NCI-H187 treated with DMSO at 0.1 percent for 48 hours (cell line): ENCODE results near the gene GARIN1A.
"Not testable (repeated sequence)": the region's sequence is repeated elsewhere in the genome, so short reads cannot be mapped to it uniquely, and the experiment has no call there.

Experiments used
- DNase-seq: peaks from one replicate; lab custom pipeline; 2025; lab: John Stamatoyannopoulos, UW

GARIN1A gene

DNA sequence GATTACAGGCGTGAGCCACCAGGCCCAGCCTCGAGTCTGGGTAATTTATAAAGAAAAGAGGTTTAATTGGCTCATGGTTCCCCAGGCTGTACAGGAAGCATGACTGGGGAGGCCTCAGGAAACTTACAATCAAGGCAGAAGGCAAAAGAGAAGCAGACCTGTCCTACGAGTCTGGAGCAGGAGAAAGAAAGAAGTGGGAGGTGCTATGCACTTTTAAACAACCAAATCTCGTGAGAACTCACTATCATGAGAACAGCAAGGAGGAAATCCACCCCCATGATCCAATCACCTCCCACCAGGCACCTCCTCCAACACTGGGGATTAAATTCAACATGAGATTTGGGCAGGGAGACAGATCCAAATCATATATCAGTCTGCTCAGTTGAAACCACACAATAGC is 11.6 kb downstream of the GARIN1A start:
- not testable (repeated sequence) for DNase-seq

DNA sequence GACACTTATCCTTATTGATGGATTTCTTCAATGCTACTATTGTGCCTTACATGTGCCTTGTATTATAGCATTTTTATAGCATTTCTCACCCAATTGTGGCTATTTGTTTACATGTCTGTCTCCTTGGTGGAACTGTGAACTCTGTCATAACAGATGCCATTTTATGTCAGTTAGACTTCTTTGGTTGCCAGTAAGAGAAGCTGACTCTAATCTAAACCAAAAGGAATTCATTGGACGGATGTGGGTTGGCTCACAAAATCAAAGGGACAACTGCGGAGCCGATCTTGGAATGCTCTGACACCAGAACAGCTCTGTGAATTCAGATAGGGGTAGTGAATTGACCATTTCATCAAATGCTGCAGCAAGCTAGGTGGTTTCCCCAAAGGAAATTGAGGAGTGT is 15.0 kb downstream of the GARIN1A start:
- DNase-seq, result no peak

DNA sequence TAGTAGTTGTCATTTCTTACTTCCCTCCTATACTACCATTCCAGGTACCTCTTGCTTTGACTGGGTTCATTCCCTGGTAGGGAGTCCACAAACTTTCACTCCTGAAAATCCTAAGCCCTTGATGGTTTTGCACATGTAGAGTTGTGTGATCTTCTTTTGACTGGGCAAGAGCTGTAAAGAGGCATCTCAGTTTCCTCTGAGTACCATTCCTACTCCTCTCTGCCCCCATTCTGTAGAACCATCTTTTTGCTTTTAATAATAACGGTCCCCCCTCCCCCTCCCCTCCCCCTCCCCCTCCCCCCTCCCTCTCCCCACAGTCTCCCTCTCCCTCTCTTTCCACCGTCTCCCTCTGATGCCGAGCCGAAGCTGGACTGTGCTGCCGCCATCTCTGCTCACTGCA is 16.4 kb downstream of the GARIN1A start:
- DNase-seq, result no peak

DNA sequence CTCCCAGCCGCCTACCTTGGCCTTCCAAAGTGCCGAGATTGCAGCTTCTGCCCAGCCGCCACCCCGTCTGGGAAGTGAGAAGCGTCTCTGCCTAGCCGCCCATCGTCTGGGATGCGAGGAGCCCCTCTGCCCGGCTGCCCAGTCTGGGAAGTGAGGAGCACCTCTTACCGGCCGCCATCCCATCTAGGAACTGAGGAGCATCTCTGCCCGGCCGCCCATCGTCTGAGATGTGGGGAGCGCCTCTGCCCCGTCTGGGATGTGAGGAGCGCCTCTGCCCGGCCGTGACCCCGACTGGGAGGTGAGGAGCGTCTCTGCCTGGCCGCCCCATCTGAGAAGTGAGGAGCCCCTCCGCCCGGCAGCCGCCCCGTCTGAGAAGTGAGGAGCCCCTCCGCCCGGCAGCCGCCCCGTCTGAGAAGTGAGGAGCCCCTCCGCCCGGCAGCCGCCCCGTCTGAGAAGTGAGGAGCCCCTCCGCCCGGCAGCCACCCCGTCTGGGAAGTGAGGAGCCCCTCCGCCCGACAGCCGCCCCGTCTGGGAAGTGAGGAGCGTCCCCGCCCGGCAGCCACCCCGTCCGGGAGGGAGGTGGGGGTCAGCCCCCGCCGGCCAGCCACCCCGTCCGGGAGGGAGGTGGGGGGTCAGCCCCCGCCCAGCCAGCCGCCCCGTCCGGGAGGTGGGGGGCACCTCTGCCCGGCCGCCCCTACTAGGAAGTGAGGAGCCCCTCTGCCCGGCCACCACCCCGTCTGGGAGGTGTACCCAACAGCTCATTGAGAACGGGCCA is 17.3 kb downstream of the GARIN1A start:
- not testable (repeated sequence) for DNase-seq

DNA sequence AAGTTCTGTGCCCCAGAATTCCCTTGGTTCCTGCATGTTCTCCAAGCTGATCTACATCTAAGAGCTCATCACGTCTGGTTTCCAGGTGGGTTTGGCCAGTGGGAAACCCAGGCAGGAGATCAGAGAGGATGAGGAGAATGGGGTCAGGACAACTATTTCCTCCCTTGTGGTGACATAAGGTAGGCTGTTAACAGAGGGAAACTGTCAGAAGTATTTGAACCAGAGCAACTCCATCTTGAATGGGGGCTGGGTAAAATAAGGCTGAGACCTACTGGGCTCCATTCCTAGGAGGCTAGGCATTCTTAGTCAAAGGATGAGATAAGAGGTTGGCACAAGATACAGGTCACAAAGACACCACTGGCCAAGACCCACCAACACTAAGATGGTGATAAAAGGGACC is 19.1 kb downstream of the GARIN1A start:
- DNase-seq, result no peak

DNA sequence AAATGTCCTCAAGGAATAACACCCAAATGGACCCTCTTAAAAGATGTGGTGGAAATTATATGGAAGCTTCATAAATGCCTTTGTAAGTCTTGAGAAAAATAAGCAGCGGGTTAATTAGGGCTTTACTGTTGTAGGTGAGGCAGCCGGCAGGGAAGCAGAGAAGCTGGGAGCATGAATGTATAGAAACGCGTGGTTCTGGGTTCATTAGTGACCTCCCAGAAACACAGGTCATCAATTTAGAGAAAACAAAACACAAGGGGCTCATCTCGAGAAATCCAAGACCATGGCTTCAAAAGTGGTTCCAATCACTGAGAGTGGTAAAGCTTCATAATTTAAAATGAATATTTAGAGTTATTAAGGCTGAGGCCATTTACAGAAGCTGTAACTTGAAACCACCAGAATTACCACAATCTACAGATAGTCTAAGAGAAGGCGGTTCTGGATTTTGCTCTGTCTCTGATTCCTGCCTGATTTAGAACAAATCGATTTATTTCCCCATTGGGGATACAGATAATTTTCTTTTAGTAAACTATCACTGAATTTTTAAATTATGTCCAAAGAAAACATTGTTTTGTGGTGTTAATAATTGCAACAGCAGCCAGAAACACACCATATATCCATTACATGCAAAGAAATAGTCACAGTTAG is 20.7 kb downstream of the GARIN1A start:
- DNase-seq, result no peak

DNA sequence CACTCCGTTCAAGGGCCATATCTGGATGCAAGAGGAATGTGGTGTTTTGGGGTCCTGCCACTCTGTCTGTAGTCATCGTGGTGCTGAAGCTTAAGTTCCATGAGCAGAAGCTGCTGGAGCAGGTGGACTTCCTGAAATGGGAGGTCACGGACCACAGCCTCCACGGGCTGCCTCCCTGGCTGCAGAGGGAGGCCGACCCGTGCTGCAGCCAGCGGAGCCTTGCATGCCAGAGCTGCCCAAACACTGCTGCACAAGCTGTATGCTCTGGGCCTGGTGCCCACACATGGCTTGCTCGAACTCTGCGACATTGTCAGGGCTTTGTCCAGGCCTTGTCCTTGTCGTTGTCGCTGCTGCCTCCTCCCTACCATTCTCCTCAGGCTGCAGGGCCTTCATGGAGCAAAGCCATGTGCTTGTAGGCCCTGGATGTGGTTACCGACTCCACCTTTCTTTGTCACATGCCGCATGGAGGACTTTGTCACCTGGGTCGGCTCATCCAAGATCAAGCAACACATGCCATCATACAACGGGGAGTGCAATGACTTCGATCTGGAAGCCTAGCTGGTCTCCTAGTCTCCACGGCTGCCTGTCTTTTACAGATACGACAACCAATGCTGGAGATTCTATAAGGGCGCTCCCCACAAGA is 21.4 kb downstream of the GARIN1A start:
- no peak for DNase-seq

DNA sequence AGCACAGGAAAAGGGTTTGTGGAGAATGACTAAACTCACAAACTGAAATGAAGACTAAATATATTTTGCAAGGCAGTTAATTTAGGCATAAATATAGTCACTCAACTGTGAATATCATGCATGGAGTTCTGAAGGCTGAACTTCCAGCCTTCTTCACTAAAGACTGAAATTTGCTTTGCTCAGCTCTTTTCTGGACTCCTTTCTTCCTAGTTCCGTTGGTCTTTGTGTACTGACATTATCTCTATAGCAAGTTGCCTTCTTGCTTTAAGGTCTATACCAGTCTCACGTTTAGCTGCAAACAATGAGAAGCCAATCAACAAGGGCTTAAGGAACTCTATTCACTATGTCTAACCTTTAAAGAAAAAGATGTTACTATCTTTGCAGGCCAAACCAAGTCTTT is 22.6 kb downstream of the GARIN1A start:
- no peak for DNase-seq

DNA sequence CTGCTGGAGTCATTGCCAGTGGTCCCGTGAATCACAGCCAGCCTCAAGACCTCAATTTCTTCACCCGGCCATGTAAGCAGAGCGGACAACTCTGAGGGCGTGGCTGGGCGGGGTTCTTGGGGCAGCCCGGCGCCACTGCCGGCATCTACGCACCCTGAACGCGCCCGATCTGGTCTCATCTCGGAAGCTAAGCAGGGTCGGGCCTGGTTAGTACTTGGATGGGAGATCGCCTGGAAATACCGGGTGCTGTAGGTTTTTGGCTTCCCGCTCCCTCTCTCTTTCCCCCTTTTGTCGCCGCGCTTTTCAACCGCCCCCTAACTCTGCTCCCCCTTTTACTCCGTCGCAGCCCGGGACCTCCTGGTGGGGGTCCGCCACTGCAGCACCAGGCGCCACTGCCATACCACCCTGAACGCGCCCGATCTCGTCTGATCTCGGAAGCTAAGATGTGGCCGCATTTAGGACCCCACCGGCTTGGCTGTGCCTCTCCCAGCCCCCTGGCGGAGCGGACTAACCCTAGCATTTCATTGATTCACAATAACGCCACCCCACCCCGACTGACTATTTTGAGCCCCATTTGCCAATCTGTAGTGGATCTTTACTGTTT is 25.3 kb downstream of the GARIN1A start:
- DNase-seq, result no peak

DNA sequence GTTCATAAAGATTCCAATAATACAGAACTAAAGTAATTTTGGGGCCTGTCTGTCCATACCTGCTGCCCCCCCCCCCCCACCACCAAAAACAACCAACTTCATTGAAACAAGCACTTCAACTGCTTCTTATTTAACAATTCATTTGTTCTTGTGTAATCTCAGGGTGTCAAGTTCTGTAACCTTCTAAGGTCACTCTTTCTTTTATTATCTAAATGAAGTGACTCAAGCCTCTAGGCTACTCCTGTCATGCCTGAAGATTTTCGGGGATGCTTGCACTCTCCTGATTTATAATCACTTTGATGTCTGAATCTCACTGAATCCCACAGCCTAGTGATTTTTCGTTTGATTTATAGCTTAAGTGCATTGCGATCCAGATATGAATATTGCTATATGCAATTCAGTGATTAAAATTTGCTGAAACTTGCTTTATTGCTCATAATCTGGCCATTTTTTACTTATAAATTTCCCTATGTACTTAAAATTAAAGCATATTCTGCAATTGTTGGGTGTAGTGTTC is 27.2 kb downstream of the GARIN1A start:
- no peak for DNase-seq

DNA sequence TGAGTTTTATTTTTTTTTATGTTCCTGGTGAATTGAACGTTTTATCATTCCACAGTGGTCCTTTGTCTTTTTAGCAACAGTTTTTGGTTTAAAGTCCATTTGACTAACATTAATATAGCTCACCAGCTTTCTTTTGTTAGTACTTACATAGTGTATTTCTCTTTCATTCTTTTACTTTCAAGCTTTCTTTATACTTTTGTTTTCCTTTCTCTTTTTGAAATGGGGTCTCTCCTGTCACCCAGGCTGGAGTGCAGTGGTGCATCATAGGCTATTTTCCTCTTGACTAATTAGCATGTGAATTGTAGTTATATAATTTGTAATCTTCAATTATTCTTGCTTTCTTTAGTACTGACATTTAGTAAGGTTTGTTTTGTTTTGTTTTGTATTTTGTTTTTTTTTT is 27.8 kb downstream of the GARIN1A start:
- no peak for DNase-seq

DNA sequence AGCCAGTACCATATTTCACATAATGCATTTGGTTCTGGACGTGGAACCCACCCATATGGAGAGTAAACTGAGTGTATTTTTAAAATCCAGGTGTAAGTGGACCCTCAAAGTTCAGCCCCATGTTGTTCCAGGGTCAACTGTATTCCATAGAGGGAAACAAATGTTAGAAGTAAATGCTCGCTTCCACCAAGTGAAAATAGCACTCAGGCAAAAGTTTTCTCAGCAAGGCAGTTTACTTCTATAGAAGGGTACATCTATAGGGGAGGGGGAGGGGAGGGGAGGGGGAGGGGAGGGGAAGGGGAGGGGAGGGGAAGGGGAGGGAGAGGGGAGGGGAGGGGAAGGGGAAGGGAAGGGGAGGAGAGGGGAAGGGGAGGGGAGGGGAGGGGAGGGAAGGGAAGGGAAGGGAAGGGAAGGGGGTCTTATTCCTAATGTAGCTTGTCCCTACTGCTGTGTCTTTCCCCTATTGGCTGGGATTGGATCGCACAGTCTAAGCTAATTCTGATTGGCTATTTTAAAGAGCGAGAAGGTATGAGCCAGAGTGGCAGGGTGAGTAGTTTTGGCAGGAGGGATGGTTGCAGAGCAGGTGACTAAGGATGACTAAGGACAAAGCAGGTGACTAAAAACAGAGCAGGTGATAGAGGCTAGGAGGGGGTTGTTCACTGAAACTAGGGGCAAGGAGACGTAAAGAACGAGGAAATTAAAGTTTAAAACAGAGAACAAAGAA is 29.1 kb downstream of the GARIN1A start:
- DNase-seq, result no peak

DNA sequence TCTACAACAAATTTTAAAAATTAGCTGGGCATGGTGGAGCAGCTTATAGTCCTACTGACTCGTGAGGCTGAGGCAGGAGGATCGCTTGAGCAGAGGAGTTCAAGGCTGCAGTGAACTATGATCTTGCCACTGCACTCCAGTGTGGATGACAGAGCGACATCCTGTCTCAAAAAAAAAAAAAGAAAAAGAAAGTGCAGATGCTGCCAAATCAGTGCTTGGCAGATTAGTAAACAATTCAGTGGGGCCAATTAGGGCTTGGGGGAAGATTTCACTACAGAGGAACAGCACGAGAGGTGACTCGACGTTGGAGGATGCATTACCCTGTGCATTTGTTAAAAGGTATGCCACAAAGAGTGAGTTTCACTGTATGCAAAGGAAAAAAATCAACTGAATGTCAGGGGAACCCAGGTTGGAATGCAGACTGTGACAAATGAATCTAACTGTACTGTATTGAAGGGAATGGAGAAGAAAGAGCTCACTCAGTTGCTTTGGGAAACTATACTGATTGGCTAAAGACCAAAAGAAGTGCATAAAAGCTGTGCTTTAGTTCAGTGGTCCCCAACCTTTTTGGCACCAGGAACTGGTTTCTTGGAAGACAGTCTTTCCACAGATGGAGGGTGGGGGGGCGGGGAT is 31.6 kb downstream of the GARIN1A start:
- no peak for DNase-seq

DNA sequence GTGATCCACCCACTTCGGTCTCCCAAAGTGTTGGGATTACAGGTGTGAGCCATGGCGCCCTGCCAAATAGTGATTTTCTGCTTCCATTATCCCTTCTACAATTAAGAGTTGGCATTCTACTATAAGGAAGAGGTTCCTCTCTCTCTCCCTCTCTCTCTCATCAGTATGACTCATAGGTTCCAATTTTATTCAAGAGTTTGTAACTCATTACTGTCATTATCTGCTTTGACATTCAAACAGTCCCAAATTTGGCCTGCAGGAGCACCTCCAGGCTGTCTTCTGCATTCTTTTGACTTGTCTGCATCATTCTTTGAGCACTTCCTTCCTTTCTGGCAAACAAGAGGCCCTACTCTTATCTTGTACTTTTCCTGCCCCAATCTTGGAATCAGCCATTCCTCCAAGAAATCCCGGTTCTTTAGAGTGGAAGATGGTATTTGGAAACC is 33.8 kb downstream of the GARIN1A start:
- DNase-seq, result no peak

DNA sequence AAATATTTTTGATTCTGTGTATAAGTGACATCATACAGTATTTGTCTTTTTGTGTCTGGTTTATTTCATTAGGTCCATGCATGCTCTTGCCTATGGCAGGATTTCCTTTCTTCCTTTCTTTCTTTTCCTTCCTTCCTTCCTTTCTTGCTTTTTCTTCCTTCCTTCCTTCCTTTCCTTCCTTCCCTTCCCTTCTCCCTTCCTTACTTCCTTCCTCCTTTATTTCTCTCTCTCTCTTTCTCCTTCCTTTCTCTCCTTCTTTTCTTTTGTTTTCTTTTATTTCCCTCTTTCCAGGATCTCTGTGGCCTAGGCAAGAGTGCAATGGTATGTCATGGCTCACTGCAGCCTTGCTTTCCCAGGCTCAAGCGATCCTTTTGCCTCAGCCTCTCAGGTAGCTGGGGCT is 35.7 kb downstream of the GARIN1A start:
- DNase-seq, result no peak

DNA sequence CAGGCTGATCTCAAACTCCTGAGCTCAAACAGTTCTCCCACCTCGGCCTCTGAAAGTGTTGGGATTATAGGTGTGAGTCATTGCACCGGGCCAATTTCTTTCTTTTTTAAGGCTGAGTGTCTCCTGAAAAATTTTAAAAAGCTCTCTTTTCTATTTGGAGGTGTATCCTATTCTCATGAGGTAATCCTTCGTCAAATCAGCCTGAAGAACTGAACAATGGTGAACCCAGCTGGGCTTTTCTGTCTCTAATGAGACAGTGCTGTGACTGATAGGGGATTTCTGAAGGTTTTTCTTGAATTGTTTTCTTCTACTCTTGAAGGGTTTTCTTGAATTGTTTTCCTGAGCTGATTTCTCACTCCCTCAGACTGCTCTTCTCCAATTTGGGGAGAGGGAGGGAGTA is 36.1 kb downstream of the GARIN1A start:
- no peak for DNase-seq

DNA sequence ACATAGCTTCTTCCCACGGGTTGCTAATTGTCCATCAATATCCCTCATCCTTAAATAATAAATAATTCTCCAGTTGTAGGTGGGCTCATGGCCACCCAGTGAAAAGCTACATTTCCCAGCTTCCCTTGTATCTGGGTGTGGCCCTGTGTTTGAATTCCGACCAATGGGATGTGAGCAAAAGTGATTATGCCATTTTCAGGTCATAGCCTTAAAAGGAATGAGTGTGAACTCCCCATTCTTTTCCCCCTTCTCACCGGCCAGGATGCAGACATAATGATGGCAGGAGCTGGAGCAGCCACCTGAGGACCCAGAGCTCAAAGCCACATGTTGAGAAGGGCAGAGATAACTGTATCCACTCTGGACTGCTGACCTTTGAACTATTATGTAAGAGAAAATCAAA is 36.7 kb downstream of the GARIN1A start:
- DNase-seq, result no peak

DNA sequence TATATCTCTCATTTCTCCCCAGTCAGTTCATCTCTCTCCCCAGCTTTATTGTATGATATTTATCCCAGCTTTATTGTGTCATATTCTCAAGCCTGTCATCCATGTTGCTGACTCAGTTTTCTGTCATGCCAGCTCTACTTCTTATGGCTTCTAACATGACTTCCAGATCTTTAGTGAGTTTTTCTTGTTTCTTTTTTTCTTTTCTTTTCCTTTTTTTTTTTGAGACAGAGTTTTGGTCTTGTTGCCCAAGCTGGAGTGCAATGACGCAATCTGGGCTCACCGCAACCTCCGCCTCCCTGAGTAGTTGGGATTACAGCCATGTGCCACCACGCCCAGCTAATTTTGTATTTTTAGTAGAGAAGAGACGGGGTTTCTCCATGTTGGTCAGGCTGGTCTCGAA is 38.4 kb downstream of the GARIN1A start:
- DNase-seq, result no peak

DNA sequence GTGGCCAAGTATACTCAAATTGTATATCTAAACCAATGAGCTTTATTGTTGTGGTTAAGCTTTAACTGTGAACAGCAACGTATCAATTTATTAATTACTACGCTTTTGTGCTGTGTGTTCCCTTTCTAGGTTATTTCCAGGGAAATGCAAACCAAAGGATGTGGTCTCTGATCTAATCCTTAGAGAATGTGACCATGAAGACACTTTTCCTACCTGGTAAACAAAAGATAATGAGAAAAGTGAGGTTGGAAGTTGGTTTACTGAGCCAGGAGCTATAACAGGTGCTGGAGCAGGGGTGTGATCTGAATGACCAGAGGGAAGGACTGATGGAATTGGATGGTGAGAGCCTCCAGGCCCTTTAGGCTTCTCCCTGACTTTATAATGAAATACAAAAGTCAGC is 41.7 kb downstream of the GARIN1A start:
- DNase-seq, result no peak

DNA sequence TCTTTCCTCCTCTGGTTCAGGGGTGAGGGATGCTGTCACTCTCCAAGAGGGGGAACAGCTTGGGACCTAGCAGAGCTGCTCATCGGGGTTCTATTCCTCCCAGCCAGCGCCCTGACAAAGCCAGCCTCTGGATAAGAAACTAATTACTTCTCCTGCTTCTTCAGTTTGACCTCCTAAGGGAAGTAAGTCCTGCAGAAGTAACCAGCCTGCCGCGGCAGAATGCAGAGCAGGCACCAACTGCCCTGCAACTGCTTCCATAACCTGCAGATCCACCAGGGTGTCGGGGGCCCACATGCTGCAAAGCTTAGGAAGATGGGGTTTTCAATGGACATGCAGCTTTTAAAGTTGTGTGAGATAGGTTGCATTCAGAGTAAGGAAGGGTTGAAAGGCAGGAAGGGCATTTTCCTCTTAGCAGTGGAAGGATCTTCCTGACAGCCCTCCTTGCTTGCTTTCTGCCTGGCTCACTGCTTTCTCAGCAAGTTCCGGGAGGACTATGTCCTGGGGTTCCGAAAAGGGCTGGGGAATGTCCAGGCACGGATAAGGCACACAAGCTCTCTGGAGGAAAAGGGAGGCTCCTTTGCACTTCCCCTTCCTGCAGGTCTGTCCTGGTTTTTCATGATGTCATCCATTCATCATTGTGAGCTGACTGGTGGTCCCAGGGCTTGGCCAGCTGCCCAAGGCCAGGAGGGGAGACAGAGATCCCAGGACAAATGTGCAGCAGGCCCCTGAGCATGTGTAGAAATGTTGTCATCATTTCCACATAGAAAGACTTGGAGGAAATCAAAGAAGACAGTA is 42.8 kb downstream of the GARIN1A start:
- no peak for DNase-seq
